ENCODE results near the gene ATAD1. TPM values are rescaled to one million over a fixed set of nuclear protein-coding genes. Genes with fewer than 3 reads are reported as not detected.

ATAD1 gene
- total RNA-seq, 1 donor: 43.8 TPM

- Histone ChIP-seq H3K27me3 (ENCODE audit: insufficient read depth, low read length) (no peaks in the 10 kb centered on the region), H3K4me2 (ENCODE audit: insufficient read depth, low read length) (no peak overlapping the region), H3K9me3 (ENCODE audit: low read depth, low read length) (no peaks in the 10 kb centered on the region), H3K79me2 (ENCODE audit: insufficient read depth, low read length) (peaks cover 4% of the 10 kb centered on the region), H3K4me3 (ENCODE audit: insufficient read depth, low read length) (no peak overlapping the region), H2AFZ (ENCODE audit: low read length) (no peak overlapping the region), H4K20me1 (ENCODE audit: insufficient read depth, low read length) (no peaks in the 10 kb centered on the region), H3K27ac (ENCODE audit: low read depth, low read length) (no peak overlapping the region), H3K36me3 (ENCODE audit: insufficient read depth, low read length) (peaks cover 26% of the 10 kb centered on the region), H3K4me1 (ENCODE audit: insufficient read depth, low read length) (no peaks in the 10 kb centered on the region)
- no peak for TF ChIP-seq CTCF (IDR thresholded peaks at IDR 0.05; ENCODE audit: extremely low read depth, low read depth, low read length)
- DNase-seq (ENCODE audit: insufficient read length, low spot score, missing footprints): no peak
Observed at GRCh38 chr10:87786421-87786820, 31.6 kb downstream of the ATAD1 start.

GRCh38 chr10:87782721-87783120 is 35.3 kb downstream of the ATAD1 start:
- TF ChIP-seq CTCF (IDR thresholded peaks at IDR 0.05; ENCODE audit: extremely low read depth, low read depth, low read length): no peak
- Histone ChIP-seq H2AFZ (ENCODE audit: low read length) (no peak overlapping the region), H3K79me2 (ENCODE audit: insufficient read depth, low read length) (peaks cover 12% of the 10 kb centered on the region), H4K20me1 (ENCODE audit: insufficient read depth, low read length) (no peaks in the 10 kb centered on the region), H3K4me1 (ENCODE audit: insufficient read depth, low read length) (no peaks in the 10 kb centered on the region), H3K27ac (ENCODE audit: low read depth, low read length) (no peak overlapping the region), H3K4me3 (ENCODE audit: insufficient read depth, low read length) (no peak overlapping the region), H3K9me3 (ENCODE audit: low read depth, low read length) (no peaks in the 10 kb centered on the region), H3K4me2 (ENCODE audit: insufficient read depth, low read length) (no peak overlapping the region), H3K36me3 (ENCODE audit: insufficient read depth, low read length) (peaks cover 17% of the 10 kb centered on the region), H3K27me3 (ENCODE audit: insufficient read depth, low read length) (no peaks in the 10 kb centered on the region)
- no peak for DNase-seq (ENCODE audit: insufficient read length, low spot score, missing footprints)

- Histone ChIP-seq H3K4me1 (ENCODE audit: insufficient read depth, low read length) (peaks cover 1% of the 10 kb centered on the region), H3K4me3 (ENCODE audit: insufficient read depth, low read length) (no peak overlapping the region), H3K79me2 (ENCODE audit: insufficient read depth, low read length) (peaks cover 12% of the 10 kb centered on the region), H3K9me3 (ENCODE audit: low read depth, low read length) (no peaks in the 10 kb centered on the region), H3K27me3 (ENCODE audit: insufficient read depth, low read length) (no peaks in the 10 kb centered on the region), H4K20me1 (ENCODE audit: insufficient read depth, low read length) (no peaks in the 10 kb centered on the region), H2AFZ (ENCODE audit: low read length) (no peak overlapping the region), H3K27ac (ENCODE audit: low read depth, low read length) (no peak overlapping the region), H3K4me2 (ENCODE audit: insufficient read depth, low read length) (no peak overlapping the region), H3K36me3 (ENCODE audit: insufficient read depth, low read length) (peaks cover 13% of the 10 kb centered on the region)
- no peak for DNase-seq (ENCODE audit: insufficient read length, low spot score, missing footprints)
- TF ChIP-seq CTCF (IDR thresholded peaks at IDR 0.05; ENCODE audit: extremely low read depth, low read depth, low read length): no peak
Observed at GRCh38 chr10:87781545-87781944, 36.5 kb downstream of the ATAD1 start.

GRCh38 chr10:87776328-87776727 is 41.7 kb downstream of the ATAD1 start:
- Histone ChIP-seq H3K4me1 (ENCODE audit: insufficient read depth, low read length) (peaks cover 13% of the 10 kb centered on the region), H3K9me3 (ENCODE audit: low read depth, low read length) (no peaks in the 10 kb centered on the region), H3K27ac (ENCODE audit: low read depth, low read length) (peak overlapping the region; percentile 34), H3K27me3 (ENCODE audit: insufficient read depth, low read length) (no peaks in the 10 kb centered on the region), H2AFZ (ENCODE audit: low read length) (no peak overlapping the region), H4K20me1 (ENCODE audit: insufficient read depth, low read length) (no peaks in the 10 kb centered on the region), H3K4me2 (ENCODE audit: insufficient read depth, low read length) (peak overlapping the region; percentile 55), H3K36me3 (ENCODE audit: insufficient read depth, low read length) (peaks cover 5% of the 10 kb centered on the region), H3K79me2 (ENCODE audit: insufficient read depth, low read length) (peaks cover 9% of the 10 kb centered on the region), H3K4me3 (ENCODE audit: insufficient read depth, low read length) (no peak overlapping the region)
- no peak for DNase-seq (ENCODE audit: insufficient read length, low spot score, missing footprints)
- no peak for TF ChIP-seq CTCF (IDR thresholded peaks at IDR 0.05; ENCODE audit: extremely low read depth, low read depth, low read length)

Measured in osteoblast (primary cell).